Activated CD8-positive, alpha-beta T cell treated with anti-CD3 and anti-CD28 coated beads for 36 hours (primary cell): ENCODE data around the gene TNS4. TPM values are rescaled to one million over a fixed set of nuclear protein-coding genes. Genes with fewer than 3 reads are reported as not detected.

Experiments
- ATAC-seq: fragments of 200-7000 bp; cut with Tn5 transposase; one replicate; pipeline ENCODE4 v1.10.0; 2021; ENCODE audit warnings: mild to moderate bottlenecking, moderate library complexity
- CTCF ChIA-PET: fragments of 350-600 bp; sonication (Branson Sonifier 250); formaldehyde crosslinking; loops from one replicate; lab custom pipeline; 2021; ENCODE audit warnings: antibody characterized with exemption; lab: Charles Lee
- POLR2A ChIA-PET: fragments of 350-600 bp; sonication (Branson Sonifier 250); formaldehyde crosslinking; loops from one replicate; lab custom pipeline; 2021; ENCODE audit warnings: antibody characterized with exemption; lab: Charles Lee
- DNase-seq: peaks from one replicate; pipeline ENCODE4 v3.0.0-alpha.2; 2020
- H3K27ac Mint-ChIP-seq: one replicate; pipeline ENCODE4 v1.8.0; 2021; ENCODE audit warnings: mild to moderate bottlenecking, mixed read lengths
- H3K27me3 Mint-ChIP-seq: one replicate; pipeline ENCODE4 v1.8.0; 2021; ENCODE audit warnings: mixed read lengths
- H3K36me3 Mint-ChIP-seq: one replicate; pipeline ENCODE4 v1.8.0; 2021; ENCODE audit warnings: low read depth, mixed read lengths
- H3K4me1 Mint-ChIP-seq: one replicate; pipeline ENCODE4 v1.8.0; 2021; ENCODE audit warnings: low read depth, mixed read lengths
- H3K4me3 Mint-ChIP-seq: one replicate; pipeline ENCODE4 v1.8.0; 2021; ENCODE audit warnings: mild to moderate bottlenecking, moderate library complexity, mixed read lengths
- H3K9me3 Mint-ChIP-seq: one replicate; pipeline ENCODE4 v1.8.0; 2021; ENCODE audit warnings: mixed read lengths
- intact Hi-C: fragments of 100-400 bp; cut with micrococcal nuclease; formaldehyde crosslinking; loops from one replicate; pipeline ENCODE4 v1.10.0; 2022
- total RNA-seq, 2 experiments: library from RNA; stranded (reverse); gene quantifications; one replicate each; pipeline ENCODE4 v1.2.3, GENCODE V29; 2021
- TF ChIP-seq, protein P1 (sequence below): fragments of 200-600 bp; IDR thresholded peaks from one replicate; pipeline ENCODE4 v1.8.0; 2022; ENCODE audit warnings: antibody characterized with exemption, mild to moderate bottlenecking

The TNS4 gene
- total RNA-seq, 2 experiments from 2014 or later: 5.8 to 6.3 TPM

DNA sequence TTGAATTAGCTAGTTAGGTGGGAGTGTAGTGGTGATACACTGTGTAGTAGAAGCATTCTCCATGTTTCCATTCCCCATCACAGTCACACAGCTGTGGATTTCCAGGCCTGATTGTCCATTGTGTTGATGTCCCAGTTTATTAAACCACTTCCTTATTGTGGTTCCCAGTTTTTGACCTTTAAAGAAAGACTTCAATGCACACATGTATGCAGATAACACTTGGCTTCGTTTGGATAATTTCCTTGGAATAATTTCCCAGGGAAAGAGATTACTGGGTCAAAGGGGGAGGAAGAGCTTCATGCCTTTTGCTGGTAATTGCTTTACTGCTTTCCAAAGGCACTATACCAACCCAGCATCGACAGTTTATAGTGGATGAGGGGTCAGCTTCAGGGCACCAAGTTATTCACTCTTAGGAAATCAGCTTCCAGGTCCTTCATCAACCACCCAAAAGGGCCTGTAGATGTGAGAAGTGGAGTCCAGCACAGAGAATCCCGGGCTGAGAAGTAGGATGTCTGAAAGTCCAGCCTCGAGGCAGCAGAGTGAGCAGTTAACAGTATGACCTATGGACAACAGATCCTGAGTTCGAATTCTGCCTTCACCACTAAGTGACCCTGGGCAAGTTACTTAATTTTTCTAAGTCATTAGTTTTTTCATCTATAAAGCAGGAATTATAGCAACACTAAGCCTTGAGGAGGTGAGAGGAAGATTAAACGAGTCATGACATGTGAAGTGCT is 31.3 kb upstream of the TNS4 start:
- TF ChIP-seq, protein P1, sequence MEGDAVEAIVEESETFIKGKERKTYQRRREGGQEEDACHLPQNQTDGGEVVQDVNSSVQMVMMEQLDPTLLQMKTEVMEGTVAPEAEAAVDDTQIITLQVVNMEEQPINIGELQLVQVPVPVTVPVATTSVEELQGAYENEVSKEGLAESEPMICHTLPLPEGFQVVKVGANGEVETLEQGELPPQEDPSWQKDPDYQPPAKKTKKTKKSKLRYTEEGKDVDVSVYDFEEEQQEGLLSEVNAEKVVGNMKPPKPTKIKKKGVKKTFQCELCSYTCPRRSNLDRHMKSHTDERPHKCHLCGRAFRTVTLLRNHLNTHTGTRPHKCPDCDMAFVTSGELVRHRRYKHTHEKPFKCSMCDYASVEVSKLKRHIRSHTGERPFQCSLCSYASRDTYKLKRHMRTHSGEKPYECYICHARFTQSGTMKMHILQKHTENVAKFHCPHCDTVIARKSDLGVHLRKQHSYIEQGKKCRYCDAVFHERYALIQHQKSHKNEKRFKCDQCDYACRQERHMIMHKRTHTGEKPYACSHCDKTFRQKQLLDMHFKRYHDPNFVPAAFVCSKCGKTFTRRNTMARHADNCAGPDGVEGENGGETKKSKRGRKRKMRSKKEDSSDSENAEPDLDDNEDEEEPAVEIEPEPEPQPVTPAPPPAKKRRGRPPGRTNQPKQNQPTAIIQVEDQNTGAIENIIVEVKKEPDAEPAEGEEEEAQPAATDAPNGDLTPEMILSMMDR: no peak
- DNase-seq (no peak), ATAC-seq (no peak)
- Mint-ChIP-seq H3K9me3 (no peaks in the 10 kb centered on the region), H3K36me3 (peaks cover 3% of the 10 kb centered on the region), H3K4me1 (peaks cover 83% of the 10 kb centered on the region), H3K4me3 (peak overlapping the region; percentile 73), H3K27me3 (no peaks in the 10 kb centered on the region), H3K27ac (peak overlapping the region; percentile 95)
- CTCF ChIA-PET: interaction anchor here (0.6 to 15.3 kb wide), 48 partner anchors 8 to 330 kb away, joined by 3 to 234 read pairs (median 6); partner anchors contain the start of genes GJD3, IGFBP4 and TOP2A
- POLR2A ChIA-PET: interaction anchor here (0.5 to 19.7 kb wide), 27 partner anchors 9 to 313 kb away, joined by 3 to 548 read pairs (median 4); partner anchors contain the start of genes CCR7, IGFBP4 and TOP2A
- intact Hi-C loops: loop anchor here (5.0 kb wide), 4 partner anchors 50 to 175 kb away; partner anchors contain the start of genes IGFBP4 and TOP2A

- TF ChIP-seq, protein P1: no peak
- CTCF ChIA-PET: interaction anchor here (0.9 to 15.3 kb wide), 24 partner anchors 9 to 232 kb away, joined by 3 to 234 read pairs (median 20); partner anchors contain the start of genes GJD3, IGFBP4 and TOP2A
- ATAC-seq: peak; percentile 68
- Mint-ChIP-seq H3K27ac (peak overlapping the region; percentile 95), H3K4me1 (peaks cover 70% of the 10 kb centered on the region), H3K27me3 (no peaks in the 10 kb centered on the region), H3K4me3 (peak overlapping the region; percentile 73), H3K36me3 (peaks cover 3% of the 10 kb centered on the region), H3K9me3 (no peaks in the 10 kb centered on the region)
- POLR2A ChIA-PET: interaction anchor here (0.5 to 19.7 kb wide), 21 partner anchors 8 to 312 kb away, joined by 3 to 548 read pairs (median 4); partner anchors contain the start of genes CCR7, IGFBP4 and TOP2A
- peak; percentile 94 for DNase-seq
- intact Hi-C loops: loop anchor here (5.0 kb wide), 4 partner anchors 49 to 174 kb away; partner anchors contain the start of genes IGFBP4 and TOP2A
Measured at GRCh38 chr17:40531051-40531991, 29.9 kb upstream of the TNS4 start.

DNA sequence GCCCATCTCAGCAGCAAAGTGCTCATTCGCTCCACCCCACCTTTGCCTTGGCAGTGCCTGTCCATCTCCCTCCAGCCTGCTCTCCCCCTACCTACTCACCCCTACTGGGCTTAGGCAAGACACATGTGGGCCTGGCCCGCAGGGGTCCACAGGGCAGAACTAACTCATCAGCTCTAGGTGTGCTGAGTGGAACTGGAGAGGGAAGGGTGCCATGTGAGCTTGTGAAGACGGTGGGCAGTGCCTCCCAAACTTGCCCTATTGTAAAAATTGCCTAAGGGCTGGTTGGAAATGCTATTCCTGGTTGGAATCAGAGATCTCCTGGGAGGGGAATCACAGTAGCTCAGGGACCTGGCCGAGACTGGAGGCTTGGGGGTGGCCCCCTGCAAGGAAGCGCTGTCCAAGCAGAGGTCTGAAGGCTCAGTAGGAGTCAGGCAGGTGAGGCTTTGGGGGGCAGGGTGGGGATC is 29.1 kb upstream of the TNS4 start:
- DNase-seq (no peak), ATAC-seq (no peak)
- ChIA-PET POLR2A (interaction anchor here (0.6 to 19.7 kb wide), 11 partner anchors 9 to 351 kb away, joined by 3 to 548 read pairs (median 4); partner anchors contain the start of genes CCR7 and TOP2A), CTCF (interaction anchor here (2.4 to 15.3 kb wide), 9 partner anchors 9 to 169 kb away, joined by 8 to 234 read pairs (median 97); partner anchors contain the start of genes GJD3, IGFBP4 and TOP2A)
- peak overlapping the region; percentile 95 for H3K27ac Mint-ChIP-seq
- intact Hi-C loops: loop anchor here (5.0 kb wide), 4 partner anchors 48 to 173 kb away; partner anchors contain the start of genes IGFBP4 and TOP2A
- H3K36me3 Mint-ChIP-seq: peaks cover 3% of the 10 kb centered on the region
- H3K9me3 Mint-ChIP-seq: peaks cover 5% of the 10 kb centered on the region
- no peaks in the 10 kb centered on the region for H3K27me3 Mint-ChIP-seq
- TF ChIP-seq, protein P1: no peak
- peaks cover 64% of the 10 kb centered on the region for H3K4me1 Mint-ChIP-seq
- H3K4me3 Mint-ChIP-seq: peak overlapping the region; percentile 73

- ChIA-PET CTCF (interaction anchor here (2.4 to 15.3 kb wide), 6 partner anchors 10 to 169 kb away, joined by 8 to 234 read pairs (median 136); partner anchors contain the start of genes GJD3, IGFBP4 and TOP2A), POLR2A (interaction anchor here (0.6 to 19.7 kb wide), 11 partner anchors 10 to 352 kb away, joined by 3 to 548 read pairs (median 4); partner anchors contain the start of genes CCR7 and TOP2A)
- DNase-seq (no peak), ATAC-seq (no peak)
- no peaks in the 10 kb centered on the region for H3K27me3 Mint-ChIP-seq
- H3K36me3 Mint-ChIP-seq: peaks cover 8% of the 10 kb centered on the region
- TF ChIP-seq, protein P1: no peak
- peak overlapping the region; percentile 95 for H3K27ac Mint-ChIP-seq
- no peak overlapping the region for H3K4me3 Mint-ChIP-seq
- peaks cover 10% of the 10 kb centered on the region for H3K9me3 Mint-ChIP-seq
- H3K4me1 Mint-ChIP-seq: peaks cover 61% of the 10 kb centered on the region
- intact Hi-C loops: loop anchor here (5.0 kb wide), 4 partner anchors 48 to 173 kb away; partner anchors contain the start of genes IGFBP4 and TOP2A
Measured at GRCh38 chr17:40529991-40530390, 28.6 kb upstream of the TNS4 start.
